ENCODE measurements around the gene TMEM178B.
"Not testable (repeated sequence)": the region's sequence is repeated elsewhere in the genome, so short reads cannot be mapped to it uniquely, and the experiment has no call there.

The TMEM178B gene

DNA sequence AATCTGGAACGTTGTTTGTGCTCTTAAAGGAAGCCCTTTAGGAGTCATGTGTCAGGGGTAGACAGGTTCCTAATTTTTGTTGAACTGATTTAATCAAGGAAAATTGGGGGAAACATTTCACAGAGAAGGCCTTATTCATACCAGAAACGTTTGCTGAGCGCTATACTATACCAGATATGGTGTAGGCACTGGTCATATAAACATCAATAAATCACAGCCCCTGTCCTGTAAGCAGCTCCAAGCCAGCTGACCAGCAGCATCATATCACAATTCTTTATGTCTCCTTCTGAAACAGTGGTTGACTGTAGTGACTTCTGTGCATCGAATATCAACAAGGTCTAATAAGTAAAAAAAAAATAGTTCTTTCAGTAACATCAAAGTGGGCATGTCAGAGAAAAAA, 1.1 kb downstream of the TMEM178B start:
- DNase-seq, result no peak

DNA sequence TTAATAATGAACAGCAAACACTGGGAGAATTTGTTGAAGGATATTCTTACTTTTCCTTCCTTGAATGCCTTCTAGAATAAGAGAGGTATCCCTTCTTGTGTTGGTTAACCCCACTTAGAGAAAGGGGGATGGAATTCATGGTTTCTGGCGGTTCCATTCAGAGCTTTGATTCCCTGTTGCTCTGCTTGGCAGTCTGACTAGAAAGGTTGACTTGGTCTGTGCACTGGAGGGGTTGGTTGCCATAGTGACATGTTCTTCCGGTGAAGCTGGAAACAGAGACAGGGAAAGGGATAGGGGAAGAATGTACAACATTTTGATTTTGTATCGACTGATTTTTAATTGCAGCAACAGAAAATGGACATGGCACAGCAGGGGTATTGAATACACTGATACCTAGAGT, 2.5 kb downstream of the TMEM178B start:
- DNase-seq, result no peak

DNA sequence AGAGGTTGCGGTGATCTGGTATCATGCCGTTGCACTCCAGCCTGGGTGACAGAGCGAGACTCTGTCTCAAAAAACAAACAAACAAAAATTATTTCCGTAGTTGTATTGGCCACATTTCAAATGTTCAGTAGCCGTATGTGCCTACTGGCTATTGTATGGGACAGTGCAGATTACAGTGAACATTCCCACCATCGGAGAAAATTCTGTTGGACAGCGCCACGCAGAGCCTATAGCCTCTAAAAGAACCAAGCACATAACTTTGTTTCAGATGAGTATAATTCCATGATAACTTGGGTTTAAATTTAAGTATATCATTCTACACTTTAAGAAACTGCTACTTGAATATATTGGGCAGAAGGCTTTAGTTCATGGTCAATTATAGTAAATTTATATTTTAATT, 5.4 kb downstream of the TMEM178B start:
- DNase-seq, result no peak

DNA sequence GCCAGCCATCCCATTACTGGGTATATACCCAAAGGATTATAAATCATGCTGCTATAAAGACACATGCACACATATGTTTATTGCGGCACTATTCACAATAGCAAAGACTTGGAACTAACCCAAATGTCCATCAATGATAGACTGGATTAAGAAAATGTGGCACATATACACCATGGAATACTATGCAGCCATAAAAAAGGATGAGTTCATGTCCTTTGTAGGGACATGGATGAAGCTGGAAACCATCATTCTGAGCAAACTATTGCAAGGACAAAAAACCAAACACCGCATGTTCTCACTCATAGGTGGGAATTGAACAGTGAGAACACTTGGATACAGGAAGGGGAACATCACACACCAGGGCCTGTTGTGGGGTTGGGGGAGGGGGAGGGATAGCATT, 15.6 kb downstream of the TMEM178B start:
- DNase-seq, result not testable (repeated sequence)

DNA sequence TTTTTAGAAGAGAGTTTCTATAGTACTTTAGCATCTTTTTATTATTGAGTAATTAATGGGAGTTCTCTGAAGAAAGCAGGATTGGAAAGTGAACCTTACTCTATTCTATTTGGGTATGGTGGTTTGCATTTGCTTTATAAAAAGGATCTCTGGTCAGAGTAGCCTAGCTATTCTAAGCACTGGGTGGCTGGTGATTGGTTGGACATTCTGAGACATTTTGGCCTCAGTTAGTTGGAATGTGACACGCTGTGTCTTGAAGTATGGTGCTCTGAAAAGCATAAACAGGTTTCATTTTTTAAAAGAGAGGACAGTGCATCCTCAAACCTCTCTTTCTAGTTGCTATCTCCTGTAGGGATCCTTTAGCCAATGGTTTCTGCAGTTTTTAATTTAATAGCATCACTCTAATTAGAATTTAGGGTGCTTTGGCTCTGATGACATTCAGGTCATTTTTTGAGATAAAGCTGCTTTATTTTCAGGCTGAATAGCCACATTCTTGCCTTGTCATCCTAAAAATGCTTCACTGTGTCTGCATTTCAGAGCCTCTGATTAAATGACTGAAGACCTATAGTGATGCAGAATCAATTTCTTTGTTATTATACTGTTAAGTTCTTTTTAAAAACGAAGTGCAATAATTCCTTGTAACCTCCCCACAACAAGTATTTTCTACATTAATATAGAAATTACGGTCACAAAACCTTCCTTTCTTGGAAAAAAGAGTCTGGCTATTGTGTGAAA, 20.6 kb downstream of the TMEM178B start:
- DNase-seq, result no peak

DNA sequence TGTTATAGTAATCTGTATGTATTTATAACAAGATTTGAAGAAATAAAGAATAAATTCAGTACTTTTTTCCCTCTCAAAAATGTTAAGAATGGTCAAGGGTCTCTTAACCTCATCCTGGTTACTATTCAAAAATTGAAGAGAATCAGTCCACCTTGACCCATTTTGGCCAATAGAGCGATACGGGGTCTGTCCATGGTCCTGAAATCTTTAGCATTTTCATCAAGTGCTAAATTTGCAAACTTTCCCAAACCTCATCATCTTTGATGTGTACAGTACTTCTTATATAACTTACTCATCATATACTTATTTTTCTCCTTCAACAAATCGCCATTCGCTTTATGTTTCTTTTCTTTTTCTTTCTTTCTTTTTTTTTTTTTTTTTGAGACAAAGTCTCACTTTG, 23.6 kb downstream of the TMEM178B start:
- DNase-seq, result no peak

DNA sequence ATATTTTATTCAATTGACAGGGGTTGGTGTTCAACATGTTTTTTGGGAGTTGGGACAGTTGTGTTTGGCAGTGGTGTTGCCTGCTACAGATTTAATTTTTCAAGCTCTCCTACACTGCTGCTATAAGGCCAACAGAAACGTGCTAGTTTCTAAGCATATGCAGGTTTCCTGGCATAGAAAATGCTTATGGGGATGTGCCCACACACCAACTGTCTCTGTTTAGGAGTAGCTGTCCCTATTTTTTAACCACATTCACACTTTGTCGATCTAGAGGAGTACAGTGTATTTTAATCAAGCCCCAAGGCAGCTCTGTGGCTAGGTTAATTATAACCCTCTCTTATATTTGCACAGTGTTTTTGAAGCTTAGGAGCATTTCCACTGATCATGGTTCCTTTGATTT, 28.6 kb downstream of the TMEM178B start:
- DNase-seq, result no peak

DNA sequence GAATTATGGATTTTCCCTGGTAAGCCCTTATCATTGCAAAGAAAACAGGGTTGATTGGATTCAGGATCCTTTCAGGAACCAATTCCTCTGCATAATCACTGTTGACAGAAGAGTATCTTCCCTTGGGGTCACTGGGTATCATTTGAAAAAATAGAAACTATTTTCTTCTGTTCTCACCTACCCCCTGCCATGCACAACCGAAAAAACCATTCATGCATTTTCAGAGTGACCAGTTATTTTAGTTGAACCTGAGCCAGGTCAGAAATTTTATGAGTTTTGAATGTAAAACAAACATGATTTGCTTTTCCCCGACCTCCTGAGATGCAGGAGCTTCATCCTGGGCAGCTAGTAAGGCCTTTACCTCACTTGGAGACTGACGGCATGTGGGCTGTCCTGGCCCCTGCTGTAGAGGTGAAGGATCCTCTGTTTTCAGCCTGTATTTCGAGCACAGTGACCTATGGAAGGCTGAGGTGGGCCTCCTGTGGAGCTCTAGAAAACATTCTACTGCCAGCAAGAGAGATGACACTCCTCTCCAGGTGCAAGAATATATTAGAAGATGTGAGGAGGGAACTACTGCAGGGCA, 30.1 kb downstream of the TMEM178B start:
- no peak for DNase-seq

DNA sequence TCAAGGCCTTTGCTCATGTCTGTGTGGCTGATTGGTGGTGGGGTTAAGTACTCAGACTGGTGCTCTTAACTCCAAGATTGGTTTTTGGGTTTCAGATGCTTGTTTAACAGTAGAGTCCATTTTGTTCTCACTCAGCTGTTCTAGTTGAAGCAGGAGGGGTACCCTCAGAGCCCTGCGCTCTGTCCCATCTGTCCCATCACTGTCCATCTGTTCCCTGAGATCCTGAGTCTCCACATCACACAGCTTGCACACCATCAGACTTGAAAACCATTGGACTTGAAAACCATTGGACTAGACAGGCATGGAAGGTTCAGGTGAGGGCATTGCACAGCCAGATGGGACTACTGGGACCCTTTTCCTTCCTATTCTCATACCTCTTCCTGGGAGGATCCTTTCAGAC, 39.3 kb downstream of the TMEM178B start:
- DNase-seq, result no peak

DNA sequence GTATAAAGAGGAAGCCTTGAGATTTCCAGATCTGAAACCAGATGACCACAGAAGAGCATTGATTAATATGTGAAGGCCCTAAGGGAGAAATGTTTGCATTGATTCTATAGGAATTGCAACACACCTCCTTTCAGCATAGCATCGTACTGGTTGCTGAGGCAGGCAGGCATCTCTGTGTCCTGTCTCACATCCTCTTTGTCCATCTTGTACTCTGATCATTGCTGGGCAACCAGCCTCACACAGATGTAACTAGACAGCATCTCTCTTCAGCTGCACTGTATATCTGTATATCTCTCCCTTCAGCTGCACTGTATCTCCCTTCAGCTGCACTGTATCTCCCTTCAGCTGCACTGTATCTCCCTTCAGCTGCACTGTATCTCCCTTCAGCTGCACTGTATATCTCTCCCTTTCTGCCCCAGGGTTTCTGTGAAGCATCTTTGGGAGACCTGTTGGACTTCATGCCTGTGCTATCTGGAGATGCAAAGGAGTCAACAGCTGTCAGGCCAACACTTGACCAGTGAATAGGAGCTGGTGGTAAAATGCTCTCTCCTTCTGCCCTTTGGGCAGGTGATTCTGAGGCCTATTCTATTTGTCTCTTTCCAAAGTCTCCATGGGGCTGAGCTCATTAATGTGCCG, 40.3 kb downstream of the TMEM178B start:
- DNase-seq, result no peak

DNA sequence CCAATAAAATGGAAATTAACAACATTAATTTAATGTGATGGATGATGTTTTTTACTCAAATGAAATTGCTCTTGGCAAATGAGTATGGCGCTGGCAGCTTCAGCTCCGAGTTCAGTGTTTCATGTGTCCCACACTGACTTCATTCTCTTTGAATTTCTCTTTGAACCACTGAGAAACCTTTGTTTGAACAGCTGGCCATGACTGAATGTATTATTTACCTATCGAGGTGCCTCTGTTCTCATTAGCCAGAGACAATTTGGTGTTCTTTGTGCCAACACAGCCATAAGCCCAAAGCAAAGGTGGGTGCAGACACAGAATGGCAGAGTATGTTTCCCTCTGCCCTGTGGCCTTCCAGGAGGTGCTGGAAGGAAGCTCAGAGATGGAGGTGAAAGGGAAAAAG, 42.1 kb downstream of the TMEM178B start:
- DNase-seq, result no peak

DNA sequence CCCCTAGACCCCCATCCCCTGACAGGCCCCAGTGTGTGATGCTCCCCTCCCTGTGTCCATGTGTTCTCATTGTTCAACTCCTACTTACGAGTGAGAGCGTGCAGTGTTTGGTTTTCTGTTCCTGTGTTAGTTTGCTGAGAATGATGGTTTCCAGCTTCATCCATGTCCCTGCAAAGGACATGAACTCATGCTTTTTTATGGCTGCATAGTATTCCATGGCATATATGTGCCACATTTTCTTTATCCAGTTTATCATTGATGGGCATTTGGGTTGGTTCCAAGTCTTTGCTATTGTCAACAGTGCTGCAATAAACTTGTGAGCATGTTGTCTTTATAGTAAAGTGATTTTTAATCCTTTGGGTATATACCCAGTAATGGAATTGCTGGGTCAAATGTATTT, 42.8 kb downstream of the TMEM178B start:
- not testable (repeated sequence) for DNase-seq

DNA sequence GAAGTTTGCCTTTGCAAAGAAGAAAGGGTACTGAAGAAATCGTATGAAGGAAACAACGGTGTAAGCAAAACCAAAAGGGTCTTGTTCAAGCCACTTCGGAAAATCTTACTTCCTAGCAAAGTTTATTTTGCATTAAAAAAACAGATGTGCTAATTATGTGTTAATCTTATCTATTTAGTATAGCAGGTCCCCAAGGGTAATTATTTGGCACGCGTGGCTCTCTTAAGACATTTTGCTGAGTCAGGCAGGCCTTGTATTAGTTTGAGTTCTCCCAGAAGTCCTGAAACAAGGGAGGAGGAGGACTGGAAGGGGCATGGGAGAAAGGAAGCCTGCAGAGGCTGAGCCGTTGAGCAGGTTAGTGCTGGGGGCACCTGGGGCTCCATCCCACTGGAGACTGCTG, 44.9 kb downstream of the TMEM178B start:
- DNase-seq, result no peak

DNA sequence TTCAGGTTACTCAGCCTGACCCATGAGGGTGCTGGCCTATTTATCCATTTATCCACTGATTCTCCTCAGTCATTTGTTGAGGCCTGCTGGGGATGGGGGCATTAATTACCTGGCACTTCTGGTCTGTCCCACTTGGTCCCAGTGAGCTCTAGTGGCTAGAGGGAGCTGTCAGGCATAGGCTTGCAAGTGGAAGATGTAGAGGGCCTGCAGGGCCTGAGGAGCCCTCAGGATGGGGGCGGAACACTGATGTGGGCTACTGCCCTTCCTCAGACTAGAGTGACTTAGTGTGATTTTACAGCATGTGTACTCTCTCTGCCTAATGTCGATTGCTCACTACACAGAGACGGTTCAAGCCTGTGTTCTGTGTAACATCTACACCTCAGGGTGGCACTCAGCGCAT, 45.3 kb downstream of the TMEM178B start:
- DNase-seq, result no peak

DNA sequence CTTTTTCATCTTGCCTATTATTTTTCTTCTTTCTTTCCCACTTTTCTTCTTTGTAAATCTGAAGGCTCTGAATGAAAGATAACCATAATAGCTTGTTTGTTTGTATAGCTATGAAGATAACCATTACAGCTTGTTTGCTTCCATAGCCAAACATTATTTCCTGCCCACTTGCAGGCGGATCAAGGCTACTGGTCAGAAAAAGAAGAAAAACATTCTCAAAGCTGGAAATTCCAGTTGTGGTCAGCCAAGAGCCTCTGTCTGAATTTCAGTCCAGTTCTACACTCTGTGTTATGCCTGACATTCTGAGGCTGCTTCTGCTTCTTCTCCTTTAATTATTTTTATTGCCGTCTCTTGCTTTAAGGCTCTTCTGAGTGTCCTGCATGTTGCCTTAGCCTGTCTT, 48.9 kb downstream of the TMEM178B start:
- no peak for DNase-seq

DNA sequence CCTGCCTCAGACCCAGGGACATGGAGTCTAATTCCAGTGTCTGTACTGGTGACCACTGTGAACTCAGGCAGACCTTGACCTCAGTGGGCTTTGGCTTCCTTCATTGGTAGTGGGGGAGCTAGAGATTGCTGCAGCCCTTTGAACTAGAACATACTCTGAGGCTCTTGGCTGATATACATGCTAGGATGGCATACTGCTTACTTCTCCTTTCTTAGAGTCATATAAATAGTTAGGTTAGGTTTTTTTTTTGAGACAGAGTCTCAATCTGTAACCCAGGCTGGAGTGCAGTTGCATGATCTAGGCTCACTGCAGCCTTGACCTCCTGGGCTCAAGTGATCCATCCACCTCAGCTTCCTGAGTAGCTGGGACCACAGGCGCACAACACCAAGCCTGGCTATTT, 49.7 kb downstream of the TMEM178B start:
- DNase-seq, result no peak

DNA sequence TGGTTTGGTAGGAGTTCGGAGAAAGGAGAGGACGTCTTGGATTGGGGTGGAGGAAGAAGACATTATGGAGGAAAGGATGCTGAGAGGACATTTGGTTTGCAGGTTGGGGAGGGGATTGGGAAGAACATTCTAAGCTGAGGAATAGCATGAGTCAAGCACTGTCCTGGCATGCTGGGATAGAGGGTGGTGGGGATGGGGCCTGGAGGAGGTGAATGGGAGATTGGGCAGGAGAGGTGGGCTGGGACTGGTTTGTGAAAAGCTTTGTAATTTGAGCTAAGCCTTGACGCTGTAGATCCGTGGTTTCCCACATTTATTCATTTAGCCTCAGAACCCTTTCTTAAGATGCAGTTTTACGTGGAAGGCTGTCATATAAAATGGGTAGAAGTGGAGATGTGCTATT, 52.2 kb downstream of the TMEM178B start:
- DNase-seq, result no peak

DNA sequence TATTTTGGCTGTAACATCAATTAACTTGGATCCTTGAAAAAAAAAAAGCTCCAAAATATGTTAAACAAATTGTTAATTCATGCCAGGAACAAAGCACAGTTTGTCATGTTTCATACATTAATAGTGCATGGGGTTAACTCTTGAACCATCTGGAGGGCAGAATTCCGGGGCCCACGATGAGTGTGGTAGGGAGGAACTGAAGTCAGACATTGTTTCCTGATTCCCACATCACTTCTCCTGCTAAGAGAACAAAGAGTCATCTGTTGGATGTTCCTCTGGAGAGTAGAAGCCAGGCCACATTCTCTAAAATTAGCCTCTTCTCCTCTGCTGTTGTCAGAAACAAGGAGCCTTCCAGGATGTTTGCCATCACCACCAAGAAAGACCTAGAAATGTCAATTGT, 54.6 kb downstream of the TMEM178B start:
- DNase-seq, result no peak

DNA sequence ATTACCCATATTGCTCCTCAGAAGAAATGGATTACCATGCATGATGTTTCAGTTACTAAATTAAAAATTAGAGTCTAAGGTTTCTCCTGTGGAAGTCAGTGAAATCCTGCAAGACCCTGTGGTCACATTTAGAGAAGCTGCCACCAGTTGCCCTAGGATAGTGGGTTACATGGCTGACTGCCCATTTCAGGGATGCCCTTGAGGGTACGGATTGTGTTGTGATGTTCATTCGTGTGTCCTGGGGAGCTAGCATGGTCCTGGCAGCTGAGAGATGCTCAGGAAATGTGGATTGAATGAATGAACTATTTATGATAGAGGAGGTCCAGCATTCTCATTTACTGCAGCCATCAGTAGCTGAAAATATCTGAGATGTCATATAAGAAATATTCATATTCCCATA, 55.1 kb downstream of the TMEM178B start:
- DNase-seq, result no peak

DNA sequence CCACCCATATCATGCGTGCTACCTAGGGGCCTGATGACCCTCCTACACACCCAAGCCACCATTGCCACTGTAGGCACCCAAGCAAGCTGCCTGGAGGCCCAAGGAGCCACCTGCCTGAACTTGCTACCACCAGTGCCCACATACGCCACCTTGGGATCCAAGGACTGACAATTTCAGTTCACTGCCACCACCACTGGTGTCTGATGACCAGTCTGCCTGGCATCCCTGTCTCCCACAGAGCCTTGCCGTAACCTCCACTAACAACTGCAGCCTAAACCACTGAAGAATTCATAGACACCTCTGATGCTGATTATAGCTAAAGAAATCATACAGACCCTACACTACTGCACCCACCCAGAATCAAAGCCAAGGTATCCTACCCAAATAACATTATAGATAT, 58.8 kb downstream of the TMEM178B start:
- no peak for DNase-seq

DNA sequence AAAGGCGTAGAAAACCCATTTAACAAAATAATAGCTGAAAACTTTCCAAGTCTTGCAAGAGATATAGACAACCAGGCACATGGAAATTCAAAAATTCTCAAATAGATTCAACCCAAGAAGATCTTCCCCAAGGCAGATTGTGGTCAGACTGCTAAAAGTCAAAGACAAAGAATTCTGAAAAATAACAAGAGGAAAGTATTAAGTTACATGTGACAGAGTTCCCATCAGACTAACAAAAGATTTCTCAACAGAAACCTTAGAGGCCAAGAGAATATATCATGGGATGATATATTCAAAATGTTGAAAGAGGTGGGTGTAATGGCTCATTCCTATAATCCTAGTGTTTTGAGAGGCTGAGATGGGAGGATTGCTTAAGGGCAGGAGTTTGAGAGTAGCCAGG, 59.8 kb downstream of the TMEM178B start:
- no peak for DNase-seq

DNA sequence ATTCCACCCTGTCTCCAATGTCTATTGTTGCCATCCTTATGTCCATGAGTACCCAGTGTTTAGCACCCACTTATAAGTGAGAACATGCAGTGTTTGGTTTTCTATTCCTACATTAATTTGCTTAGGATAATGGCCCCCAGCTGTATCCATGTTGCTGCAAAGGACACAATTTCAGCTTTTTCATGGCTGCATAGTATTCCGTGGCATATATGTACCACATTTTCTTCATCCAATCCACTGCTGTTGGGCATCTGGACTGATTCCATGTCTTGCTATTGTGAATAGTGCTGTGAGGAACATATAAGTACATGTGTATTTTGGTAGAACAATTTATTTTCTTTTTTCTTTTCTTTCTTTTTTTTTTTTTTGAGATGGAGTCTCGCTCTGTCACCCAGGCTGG, 68.2 kb downstream of the TMEM178B start:
- DNase-seq, result no peak

DNA sequence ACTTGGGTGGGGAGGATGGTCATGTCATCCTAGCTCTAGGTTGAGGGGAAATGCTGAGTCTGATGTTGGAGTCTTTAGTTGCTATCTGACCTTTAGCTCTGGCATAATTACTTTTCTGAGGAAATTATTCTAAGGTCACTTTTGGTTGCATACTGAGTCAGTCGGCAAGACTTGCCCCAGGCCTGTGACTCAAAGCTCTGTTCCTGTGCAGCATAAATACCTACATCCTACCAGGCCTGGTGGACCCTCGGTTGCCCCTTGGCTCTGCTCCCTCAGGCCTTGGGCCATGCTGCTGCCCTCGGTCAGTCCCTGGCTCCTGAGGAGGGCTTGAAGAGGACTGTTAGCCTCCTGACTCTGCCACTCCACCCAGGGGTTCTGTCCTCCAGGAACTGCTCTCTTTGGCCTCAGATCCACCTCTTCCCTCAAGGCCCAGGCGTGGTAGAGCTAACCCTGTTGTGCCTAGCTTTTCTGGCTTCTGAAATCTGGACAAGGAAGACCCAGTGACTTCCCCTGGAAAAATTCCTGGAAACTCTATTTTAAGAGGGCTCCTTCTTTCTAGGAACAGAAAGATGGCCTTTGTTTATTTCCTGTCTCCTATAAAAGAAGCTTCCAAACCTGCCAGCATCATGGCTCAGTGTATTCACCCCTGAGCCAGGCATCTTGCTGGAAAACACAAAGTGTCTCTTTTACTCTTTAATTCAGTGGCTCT, 71.2 kb downstream of the TMEM178B start:
- DNase-seq, result no peak

DNA sequence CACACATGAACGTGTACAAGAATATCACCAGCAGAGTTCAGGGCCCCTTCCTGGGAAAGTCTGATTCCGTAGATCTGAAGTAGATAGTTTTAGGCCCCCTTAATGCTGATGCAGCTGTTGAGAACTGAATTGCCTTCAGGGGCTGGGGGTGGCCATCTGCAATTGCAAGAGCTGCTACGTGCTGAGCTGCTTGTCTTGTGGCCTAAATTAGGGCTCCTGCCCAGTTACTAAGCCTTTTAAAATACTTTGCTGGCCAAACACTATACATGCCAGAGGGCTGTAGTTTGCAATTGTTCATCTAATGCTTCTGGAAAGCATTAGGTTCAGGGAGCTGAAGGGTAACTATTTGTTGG, 71.7 kb downstream of the TMEM178B start:
- DNase-seq, result no peak

Data from activated CD8-positive, alpha-beta memory T cell treated with anti-CD3 and anti-CD28 coated beads for 24 hours (primary cell).